Upper lobe of left lung (tissue), 4 donors: ENCODE measurements around the gene AMT.
A peak's percentile ranks its signal among the peaks of the same experiment; 100 is the strongest.

Experiments
- CTCF ChIP-seq, 6 experiments: fragments of 450-650 bp in 4 of 6; fragments of 200-600 bp in 2 of 6; sonication (generic) in 2 of 6; IDR thresholded peaks; one replicate each; pipeline ENCODE4 v1.5.1; 2016 to 2019; ENCODE audit warnings: antibody characterized with exemption in 6 of 6
- EP300 ChIP-seq, 4 donors: sonication (generic); formaldehyde crosslinking; IDR thresholded peaks; one replicate each; pipeline ENCODE4 v1.5.1; 2017; ENCODE audit warnings: antibody characterized with exemption in 4 of 4, control low read depth in 2 of 4

- TF ChIP-seq CTCF (IDR thresholded peaks at IDR 0.05) (no peak), EP300 (IDR thresholded peaks at IDR 0.05) (peak in 2 of 4 donors; percentile 18 to 76)
These were observed 20.5 kb downstream of the AMT start for GRCh38 chr3:49401766-49402165.
